HL-60 (cell line): ENCODE results near the gene ABHD2.
A peak's percentile ranks its signal among the peaks of the same experiment; 100 is the strongest.
"Not testable (repeated sequence)": the region's sequence is repeated elsewhere in the genome, so short reads cannot be mapped to it uniquely, and the experiment has no call there.

ENCODE experiments used
- DNase-seq, 2 experiments: peaks; one replicate each; pipeline ENCODE4 v3.0.0-alpha.2; 2010 to 2020; ENCODE audit warnings: low read depth in 1 of 2, low spot score in 1 of 2
- H3K27ac ChIP-seq: fragments of 250-450 bp; sonication (Bioruptor Pico); replicated peaks from 2 replicates; pipeline ENCODE4 v1.5.1; 2020; ENCODE audit warnings: mild to moderate bottlenecking, moderate library complexity
- H3K27me3 ChIP-seq: fragments of 250-450 bp; sonication (Bioruptor Pico); 2 replicates; pipeline ENCODE4 v1.5.1; 2021; ENCODE audit warnings: mild to moderate bottlenecking, moderate library complexity; ENCODE audit not compliant: insufficient read depth, poor library complexity, severe bottlenecking
- H3K4me3 ChIP-seq: replicated peaks from 2 replicates; pipeline ENCODE4 v1.5.1; 2011; ENCODE audit warnings: mild to moderate bottlenecking, control low read depth, low read length; ENCODE audit not compliant: insufficient read depth
- CTCF ChIP-seq: IDR thresholded peaks from one replicate; pipeline ENCODE4 v1.5.1; 2011; ENCODE audit warnings: low read length, control low read depth, inconsistent platforms; ENCODE audit not compliant: insufficient read depth
- GABPA ChIP-seq: IDR thresholded peaks from 2 replicates; pipeline ENCODE4 v1.6.1; 2012; ENCODE audit warnings: low read depth
- POLR2AphosphoS5 ChIP-seq: IDR thresholded peaks from 2 replicates; pipeline ENCODE4 v1.6.1; 2012; ENCODE audit warnings: low read depth
- REST ChIP-seq: IDR thresholded peaks from 2 replicates; pipeline ENCODE4 v1.6.1; 2012; ENCODE audit warnings: low read depth; ENCODE audit not compliant: insufficient replicate concordance
- SPI1 ChIP-seq: IDR thresholded peaks from 2 replicates; pipeline ENCODE4 v1.6.1; 2012; ENCODE audit warnings: low read depth, mild to moderate bottlenecking, borderline replicate concordance

The ABHD2 gene

GRCh38 chr15:89230277-89230676 lies 142.0 kb downstream of the ABHD2 start:
- no peak for DNase-seq
- Histone ChIP-seq H3K4me3 (no peak overlapping the region), H3K27ac (no peak overlapping the region), H3K27me3 (no peaks in the 10 kb centered on the region)
- no peak for TF ChIP-seq GABPA
- no peak for TF ChIP-seq REST
- no peak for TF ChIP-seq CTCF
- TF ChIP-seq SPI1: no peak
- TF ChIP-seq POLR2AphosphoS5: no peak

GRCh38 chr15:89231832-89232231 lies 143.6 kb downstream of the ABHD2 start:
- no peaks in the 10 kb centered on the region for H3K27me3 ChIP-seq
- H3K4me3 ChIP-seq: no peak overlapping the region
- H3K27ac ChIP-seq: no peak overlapping the region
- DNase-seq: no peak
- TF ChIP-seq POLR2AphosphoS5 (no peak), REST (no peak), CTCF (no peak), GABPA (no peak), SPI1 (no peak)

GRCh38 chr15:89239883-89240810 lies 151.9 kb downstream of the ABHD2 start:
- not testable (repeated sequence) for H3K27ac ChIP-seq, H3K27me3 ChIP-seq, H3K4me3 ChIP-seq, DNase-seq

GRCh38 chr15:89243046-89243690 lies 154.9 kb downstream of the ABHD2 start:
- peak overlapping the region; percentile 88 for H3K4me3 ChIP-seq
- no peaks in the 10 kb centered on the region for H3K27me3 ChIP-seq
- no peak for DNase-seq
- H3K27ac ChIP-seq: peak overlapping the region; percentile 87
- TF ChIP-seq REST (no peak), POLR2AphosphoS5 (no peak), SPI1 (no peak)
